Fibroblast of skin of left quadriceps (primary cell): ENCODE measurements around the gene EEIG2.
A peak's percentile ranks its signal among the peaks of the same experiment; 100 is the strongest.
"Not testable (repeated sequence)": the region's sequence is repeated elsewhere in the genome, so short reads cannot be mapped to it uniquely, and the experiment has no call there.

Experiments
- DNase-seq, 2 experiments: peaks; one replicate each; pipeline ENCODE4 v3.0.0-alpha.2; 2013; ENCODE audit warnings: low read depth in 2 of 2

The EEIG2 gene

DNA sequence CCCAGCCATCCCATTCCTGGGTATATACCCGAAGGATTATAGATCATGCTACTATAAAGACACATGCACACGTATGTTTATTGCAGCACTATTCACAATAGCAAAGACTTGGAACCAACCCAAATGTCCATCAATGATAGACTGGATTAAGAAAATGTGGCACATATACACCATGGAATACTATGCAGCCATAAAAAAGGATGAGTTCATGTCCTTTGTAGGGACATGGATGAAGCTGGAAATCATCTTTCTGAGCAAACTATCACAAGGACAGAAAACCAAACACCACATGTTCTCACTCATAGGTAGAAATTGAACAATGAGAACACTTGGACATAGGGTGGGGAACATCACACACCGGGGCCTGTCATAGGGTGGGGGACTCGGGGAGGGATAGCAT is 12.4 kb upstream of the EEIG2 start:
- DNase-seq = not testable (repeated sequence)

DNA sequence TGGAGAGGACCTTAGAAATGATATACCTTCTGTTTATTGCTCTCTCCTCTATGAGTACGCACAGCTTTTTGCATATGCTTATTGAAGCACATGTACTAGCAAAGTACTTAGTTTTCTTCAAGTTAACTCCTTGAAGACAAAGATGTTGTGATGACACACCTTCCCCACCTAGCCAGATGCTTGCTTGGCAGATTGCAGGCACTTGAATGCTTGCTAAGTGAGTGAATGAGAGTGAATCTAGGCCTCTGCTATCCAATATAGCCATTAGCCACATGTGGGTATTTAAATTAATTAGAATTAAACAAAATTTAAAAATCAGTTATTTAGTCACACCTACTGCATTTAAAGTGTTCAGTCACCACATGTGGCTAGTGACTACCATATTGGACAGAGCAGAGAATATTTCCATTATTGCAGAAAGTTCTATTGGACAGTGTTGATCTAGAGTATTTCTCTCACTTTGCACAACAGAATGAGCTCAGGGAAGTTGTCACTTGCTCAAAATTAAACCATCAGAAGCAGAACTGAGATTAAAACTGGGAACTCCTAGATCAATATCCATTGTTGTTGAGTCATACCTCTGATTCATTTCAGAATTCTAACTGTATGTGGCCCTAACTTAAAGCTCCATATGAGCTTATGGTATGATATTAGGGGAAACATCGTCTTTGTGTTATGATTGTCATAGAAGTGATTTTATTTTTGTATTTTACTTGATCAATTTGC is 8.6 kb upstream of the EEIG2 start:
- no peak for DNase-seq

DNA sequence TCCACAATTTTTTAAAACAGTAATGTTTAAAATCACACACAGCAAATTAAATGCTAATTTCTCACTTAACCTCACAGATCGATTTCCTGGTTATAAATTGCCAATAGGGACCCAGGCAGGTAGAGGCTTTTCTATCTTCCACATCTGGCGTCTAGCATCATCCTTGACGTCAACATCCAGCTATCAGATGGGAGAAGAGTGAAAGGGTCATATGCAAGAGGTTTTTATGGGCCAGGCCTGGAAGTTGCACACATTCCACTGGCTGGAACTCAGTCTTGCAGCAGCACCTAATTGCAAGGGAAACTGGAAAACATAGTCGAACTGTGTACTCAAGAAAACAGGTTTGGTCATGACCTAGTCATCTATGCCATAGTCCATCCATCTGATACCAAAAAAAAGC is 6.0 kb upstream of the EEIG2 start:
- no peak for DNase-seq

DNA sequence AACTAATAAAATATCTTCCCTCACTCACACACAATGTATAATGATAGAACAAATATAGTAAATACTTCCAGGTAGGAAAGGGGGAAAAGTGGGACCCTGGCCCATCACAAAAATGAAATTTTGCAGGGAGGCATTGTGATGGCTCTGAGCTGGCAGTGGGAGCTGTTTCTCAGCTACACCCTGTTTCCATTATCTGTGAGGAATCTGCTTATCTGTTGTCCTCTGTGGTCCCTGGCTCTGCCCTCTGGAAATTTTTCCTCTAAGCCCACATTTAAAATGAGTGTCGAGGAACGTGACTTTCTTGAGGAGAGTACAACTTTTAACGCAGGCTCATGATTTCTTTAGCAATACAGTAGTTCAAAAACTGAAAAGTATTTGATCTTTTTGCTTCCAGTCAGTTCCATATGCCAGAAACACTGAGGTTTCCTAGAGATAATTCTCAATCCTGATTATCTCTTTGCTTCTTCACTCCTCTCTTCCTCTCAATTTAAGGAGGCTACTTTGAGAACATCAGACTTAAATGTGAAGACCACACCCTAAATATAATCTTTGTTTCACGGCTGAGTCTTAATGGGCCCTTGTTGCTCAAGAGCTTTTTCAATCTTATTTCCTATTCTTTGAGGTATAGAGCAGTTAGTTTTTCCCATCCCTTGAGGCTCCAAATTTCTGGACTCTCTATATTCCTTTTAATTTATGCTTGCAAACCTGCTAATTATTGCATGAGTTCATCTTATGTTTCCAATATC is 5.0 kb upstream of the EEIG2 start:
- no peak for DNase-seq

DNA sequence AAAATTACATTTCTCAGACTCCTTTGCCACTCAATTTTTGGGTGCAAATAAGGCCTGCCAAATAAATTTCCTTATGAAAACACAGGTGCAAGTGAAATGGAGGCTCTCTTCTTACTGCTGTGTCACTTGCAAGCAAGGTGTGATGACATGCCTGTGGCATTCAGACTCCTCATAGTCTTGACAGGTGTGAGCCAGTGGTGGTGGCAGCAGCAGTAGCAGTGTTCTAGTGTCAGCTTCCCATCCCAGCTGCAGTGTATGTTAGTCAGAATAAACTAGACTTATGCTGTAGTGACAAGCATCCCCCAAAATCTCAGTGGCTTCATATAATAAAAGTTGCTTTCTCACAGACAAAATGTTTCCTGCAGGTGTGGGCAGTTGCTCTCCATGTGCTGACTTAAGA is 3.8 kb upstream of the EEIG2 start:
- no peak for DNase-seq

DNA sequence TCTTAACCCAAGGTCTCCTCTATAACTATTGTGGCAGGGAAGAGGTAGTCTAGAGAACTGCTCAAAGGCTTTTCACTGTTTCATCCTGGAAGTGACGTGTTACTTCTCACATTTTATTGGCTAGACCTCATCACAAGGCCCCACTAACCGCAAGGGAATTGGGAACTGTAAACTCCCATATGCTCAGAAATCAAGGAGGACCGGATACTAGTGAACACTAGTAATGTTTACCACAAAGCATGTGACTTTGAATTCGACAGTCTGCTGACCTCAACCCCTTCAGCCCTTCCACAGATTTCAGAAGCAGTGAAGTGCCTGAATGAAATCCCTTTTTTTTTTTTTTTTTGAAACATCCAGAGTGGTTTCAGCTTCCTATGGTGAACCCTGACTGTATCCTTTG is 3.4 kb upstream of the EEIG2 start:
- DNase-seq = no peak

DNA sequence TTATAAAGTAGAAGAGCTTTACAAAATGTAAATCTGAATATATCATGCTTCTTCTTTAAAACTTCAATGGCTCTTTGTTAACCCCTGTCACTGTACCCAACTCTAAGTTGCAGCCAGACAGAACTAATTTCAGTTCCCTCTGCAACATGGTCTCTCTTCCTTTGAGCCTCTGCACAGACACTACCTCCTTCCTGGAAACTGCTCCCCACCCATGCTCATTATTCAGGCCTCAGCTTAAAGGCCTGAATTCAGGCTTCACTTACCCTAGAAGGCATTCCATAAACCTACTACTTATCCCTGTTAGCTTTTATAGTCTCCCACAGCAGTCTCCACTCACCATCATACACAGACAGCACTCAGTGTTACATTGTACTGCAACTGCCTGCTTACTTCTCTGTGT is 2.6 kb upstream of the EEIG2 start:
- DNase-seq = no peak

DNA sequence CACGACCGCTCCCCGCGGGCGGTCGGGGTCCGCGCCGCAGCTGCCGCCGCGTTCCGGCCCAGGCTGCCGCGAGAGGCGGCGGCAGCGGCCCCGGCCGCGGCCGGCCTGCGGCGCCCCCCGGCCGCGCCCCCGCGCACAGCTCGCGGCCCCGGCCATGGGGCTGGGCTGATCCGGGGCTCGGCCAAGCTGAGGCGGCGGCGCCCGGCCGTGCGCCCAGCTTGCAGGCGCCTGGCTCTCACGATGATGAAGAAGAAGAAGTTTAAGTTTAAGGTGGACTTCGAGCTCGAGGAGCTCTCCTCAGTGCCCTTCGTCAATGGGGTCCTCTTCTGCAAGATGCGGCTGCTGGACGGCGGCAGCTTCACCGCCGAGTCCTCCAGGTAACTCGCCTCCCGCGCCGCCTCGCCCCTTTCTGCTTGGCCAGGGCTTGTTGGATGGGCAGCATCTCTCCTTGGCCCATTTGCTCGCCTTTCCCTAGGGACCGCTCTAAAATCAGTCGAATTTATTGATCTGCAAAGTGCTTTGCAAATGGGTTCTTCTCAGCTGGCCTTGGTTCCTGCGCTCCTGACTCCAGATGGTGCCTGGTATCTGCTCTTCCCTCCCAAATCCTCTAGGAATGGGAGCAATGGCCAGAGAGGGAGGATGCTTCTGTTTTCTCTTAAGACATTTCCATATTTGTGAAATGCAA is 431 bp downstream of the EEIG2 start:
- no peak for DNase-seq

DNA sequence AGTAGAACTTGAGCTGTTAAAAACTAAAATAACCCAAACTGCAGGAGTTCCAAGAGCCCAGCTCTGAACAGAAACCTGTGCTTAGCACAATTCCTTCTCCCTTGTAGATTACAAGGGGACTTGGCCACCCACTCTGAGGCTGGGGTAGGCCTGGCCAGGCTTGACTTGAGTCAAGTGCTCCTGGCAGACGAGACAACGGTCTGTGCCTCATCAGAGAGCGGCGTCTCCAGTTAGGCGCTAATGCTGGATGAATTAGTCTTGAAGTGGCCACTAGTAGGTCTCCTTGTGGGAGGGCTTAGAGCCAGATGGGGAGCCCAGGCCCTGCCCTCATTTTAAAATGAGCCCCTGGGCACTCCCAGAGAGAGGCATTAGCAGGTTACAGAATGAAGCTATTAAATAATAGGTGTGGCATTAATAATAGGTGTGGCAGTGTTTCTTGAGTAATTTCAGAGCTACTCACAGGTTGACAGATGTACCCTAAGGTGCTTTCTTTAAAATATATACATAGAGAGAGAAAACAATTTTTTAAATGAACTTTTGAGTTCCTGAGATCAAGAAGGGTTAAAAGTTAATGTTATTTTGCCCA is 1.1 kb downstream of the EEIG2 start:
- no peak for DNase-seq

DNA sequence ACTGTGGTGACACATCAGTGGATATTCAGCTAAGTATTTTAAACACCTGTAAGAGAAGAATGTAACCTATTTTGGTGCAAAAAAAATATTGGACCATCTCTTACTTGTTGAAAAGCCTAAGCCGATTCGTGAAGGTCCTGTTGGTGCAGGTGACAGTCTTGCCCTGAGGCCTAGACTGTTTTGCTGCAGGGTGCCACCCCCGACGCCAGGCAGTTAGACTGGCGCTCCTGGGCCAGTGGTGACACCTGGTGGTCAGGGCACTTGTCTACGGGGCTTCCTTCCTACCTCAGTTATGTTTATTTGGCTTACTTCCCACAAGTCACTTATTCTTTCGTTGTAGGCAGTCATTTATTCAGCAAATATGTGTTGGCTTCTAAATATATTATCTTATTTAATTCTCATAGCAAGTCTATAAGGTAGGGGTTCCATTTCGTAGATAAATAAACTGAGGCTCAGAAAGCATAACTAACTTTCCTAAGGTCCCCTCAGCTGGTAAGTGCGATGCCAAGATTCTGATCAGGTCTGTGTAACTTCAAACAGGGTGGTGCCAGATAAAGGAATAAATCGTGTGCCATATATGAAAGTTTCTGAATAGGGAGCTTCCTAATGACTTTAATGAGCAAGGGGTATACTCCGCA is 1.9 kb downstream of the EEIG2 start:
- no peak for DNase-seq

DNA sequence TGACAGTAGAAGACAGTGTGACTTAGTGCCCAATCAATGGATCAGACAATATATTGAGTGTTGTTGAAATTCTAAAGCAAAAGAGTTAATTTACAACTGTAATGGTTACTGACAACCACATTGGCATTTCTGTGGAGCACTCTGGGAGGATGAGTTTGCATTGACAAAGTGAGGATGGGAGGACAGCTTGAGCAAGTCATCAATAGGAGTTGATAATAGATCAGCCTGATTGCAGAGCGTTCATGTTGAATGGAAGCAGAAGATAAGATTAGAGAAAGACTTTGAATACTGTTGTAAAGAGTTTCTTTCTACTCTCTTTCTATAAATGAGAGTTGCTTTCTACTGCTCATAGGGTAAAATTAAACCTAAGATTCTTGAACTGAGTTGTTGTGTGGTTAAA is 3.9 kb downstream of the EEIG2 start:
- DNase-seq = no peak

DNA sequence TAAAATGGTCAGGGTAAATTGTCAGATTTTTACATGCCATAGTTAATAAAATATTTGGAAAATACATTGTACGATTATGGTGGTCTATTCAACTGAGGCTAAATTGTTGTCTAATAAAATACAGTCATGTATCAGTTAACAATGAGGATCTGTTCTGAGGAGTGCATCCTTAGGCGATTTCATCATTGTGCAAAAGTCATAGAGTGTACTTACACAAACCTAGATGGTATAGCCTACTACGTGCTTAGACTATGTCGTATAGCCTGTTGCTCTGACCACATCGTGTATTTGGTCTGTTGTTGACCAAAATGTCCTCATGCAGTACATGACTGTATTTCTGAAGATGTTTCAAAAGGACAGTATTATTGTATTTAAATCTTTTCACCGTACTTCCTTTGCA is 5.2 kb downstream of the EEIG2 start:
- no peak for DNase-seq

DNA sequence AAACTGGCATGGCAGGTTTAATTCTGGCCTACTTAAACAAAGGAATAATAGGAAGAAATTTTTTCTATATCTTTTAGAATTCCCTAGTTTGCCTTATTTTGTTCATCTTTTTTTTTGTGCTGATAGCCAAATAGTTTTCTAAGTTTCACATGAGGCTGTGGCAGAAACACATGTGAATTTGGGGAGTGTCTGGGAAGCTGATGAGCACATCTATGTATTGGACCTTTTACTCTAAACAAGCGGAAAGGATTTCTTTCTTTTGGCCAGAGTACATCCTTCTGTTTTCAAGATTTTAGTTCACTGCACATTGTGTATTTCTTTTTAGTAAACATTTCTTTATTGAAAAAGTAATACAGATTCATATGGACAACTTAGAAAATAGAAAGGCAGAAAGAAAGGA is 5.6 kb downstream of the EEIG2 start:
- no peak for DNase-seq

DNA sequence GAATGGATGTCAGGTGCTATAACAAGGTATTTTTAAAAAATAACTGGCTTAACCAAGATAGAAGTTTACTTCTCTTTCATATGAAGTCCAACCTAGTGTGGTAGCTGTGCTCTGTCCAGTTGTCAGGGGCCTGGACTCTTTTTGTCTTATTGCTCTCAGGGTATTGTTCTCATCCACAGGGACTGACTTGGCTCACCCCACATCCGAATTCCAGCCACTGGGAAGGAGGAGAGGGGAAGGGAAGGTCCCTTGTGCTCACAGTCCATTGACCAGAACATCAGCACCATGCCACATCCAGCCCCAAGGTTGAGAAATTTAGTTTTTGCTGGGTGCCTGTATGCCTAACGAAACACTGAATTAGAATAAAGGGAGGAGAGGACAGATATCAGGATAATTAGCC is 8.7 kb downstream of the EEIG2 start:
- no peak for DNase-seq

DNA sequence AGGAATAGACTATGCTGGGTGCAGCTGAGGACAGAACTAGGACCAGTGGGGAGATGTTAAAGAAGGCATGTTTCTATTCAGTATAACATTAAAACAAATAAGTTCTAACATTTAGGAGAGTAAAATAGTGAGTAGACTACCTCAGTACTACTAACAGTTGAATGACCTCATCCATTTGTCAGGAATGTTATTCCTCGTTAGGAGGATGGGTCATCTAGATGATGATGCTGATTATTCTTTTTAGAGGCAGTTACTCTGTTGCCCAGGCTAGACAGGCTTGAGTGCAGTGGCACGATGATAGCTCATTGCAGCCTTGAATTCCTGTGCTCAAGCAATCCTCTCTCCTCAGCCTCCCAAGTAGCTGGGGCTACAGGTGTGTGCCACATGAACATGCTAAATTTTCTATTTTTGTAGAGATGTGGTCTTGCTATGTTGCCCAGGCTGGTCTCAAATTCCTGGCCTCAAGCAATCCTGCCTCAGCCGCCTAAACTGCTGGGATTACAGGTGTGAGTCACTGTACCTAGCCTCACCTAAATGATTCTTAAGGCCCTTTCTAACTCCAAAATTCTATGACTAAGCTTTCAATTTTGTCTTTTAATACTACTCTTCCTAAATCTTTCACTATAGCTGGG is 9.3 kb downstream of the EEIG2 start:
- no peak for DNase-seq

DNA sequence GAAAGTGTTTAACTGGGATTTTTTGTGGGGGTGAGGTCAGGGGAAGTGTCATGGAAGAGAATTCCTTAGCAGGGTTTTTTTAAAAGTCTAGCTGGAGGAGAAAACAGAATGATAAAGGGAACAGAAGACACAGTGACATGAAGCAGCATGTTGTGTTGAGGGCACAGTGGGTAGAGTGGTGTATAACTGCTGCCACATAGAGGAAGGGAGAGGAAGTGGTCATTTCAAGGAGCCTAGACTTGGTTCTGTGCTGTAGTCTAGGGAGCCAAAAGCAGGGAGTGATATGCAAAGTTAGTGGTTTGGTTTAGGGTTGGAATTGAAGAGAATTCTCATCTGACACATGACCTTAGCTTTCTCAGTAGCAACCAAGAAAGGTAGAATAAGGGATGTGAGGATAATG is 10.2 kb downstream of the EEIG2 start:
- DNase-seq = no peak

DNA sequence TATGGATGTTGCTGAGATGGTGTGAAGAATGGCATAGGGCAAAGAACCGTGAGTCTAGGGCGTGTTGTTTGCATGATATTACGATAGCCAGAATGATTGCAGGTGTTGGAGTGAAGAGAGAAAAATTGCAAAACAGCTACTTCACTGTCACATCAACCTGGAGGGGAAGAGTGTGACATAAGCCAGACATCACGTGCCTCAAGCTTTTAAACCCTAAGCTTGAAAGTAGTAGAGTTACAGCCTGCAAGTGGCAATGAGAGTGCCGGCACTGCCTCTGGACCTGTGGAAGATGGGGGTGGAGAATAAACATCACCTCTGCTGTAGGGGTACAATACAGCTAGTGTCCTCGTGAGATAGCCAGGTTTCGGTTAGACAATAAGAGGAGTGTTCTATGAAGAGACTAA is 11.1 kb downstream of the EEIG2 start:
- DNase-seq = no peak

DNA sequence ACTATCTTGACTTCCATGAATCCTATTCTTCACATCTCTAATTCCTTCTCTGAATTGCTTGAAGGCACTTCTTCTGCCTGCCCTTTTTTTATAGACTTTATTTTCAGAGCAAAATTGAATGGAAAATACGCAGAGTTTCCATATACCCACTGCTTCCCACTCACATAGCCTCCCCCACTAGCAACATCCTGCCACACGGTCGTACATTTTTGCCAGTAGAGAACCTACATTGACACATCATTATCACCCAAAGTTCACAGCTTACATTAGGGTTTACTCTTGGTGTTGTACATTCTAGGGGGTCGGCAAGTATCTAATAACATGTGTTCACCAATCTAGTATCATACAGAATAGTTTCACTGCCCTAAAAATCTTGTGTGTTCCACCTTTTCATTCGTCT is 12.3 kb downstream of the EEIG2 start:
- no peak for DNase-seq

DNA sequence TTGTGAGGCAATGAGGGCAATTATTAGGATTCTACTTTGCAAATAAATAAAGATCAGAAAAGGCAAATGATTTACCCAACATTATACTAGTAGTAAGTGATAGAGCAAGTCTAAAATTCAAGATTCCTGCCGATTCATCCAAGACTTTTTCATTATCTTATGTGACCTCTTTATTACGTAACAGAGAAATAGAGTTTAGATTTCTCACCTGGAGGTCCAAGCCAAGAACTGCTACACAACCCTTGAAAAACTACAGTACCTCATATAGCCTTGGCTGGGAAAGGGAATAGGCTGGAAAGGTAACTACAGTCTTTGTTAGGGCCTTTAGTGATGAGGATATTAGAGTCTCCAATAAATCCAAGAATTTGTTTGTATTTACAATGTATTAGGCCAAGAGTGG is 13.3 kb downstream of the EEIG2 start:
- no peak for DNase-seq

DNA sequence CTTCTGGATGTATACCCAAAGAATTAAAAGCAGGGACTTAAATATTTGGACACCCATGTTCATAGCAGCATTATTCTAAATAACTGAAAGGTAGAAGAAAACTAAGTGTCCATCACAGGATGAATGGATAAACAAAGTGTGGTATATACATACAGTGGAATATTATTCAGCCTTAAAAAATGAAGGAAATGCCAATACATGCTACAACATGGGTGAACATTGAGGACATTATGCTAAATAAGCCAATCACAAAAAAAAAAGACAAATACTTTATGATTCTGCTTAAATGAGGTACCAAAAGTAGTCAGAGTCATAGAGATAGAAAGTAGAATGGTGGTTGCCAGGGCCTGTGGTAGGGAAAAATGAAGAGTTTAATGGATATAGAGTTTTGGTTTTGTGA is 14.1 kb downstream of the EEIG2 start:
- no peak for DNase-seq

DNA sequence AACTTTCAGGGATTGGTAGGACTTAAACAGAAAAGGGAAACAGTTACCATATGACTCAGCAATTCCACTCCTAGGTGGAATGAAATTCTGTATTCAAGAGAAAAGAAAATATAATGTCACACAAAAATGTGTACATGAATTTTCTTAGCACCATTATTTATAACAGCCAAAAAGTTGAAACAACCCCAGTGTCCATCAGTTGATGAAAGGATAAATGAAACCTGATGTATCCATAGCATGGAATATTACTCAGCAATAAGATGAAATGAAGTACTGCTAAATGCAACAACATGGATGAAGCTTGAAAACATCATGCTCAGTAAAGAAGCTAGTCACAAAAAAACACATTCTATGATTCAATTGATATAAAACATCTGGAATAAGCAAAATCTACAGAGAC is 15.5 kb downstream of the EEIG2 start:
- peak; percentile 65 to 68 for DNase-seq
